ENCODE measurements around the gene ALOXE3. TPM values are rescaled to one million over a fixed set of nuclear protein-coding genes. Genes with fewer than 3 reads are reported as not detected.

Gene ALOXE3
- total and polyA plus RNA-seq, 2 donors: 1.2 TPM; not detected in 1

- DNase-seq (ENCODE audit: low read depth in 6 of 9, low spot score in 9 of 9): peak; percentile 84 to 96 (median 92)
- H3K9me3 ChIP-seq (ENCODE audit: control insufficient read depth in 2 of 2, insufficient read depth in 1 of 2, low read length in 1 of 2): no peaks in the 10 kb centered on the region
- peaks cover 15 to 24% of the 10 kb centered on the region in 2 donors for H3K4me1 ChIP-seq (ENCODE audit: control insufficient read depth in 2 of 2, insufficient read depth in 2 of 2, low read length in 2 of 2)
- H3K27me3 ChIP-seq (ENCODE audit: control insufficient read depth in 2 of 2, insufficient read depth in 1 of 2, low read length in 1 of 2): peaks cover 4 to 29% of the 10 kb centered on the region in 2 donors
- under 1% methylated on average over 46 of the region's 46 CpGs for WGBS
- H3K27ac ChIP-seq (ENCODE audit: low read depth in 1 of 2, low read length in 1 of 2): peak overlapping the region; percentile 92
- peaks cover 32 to 42% of the 10 kb centered on the region in 2 donors for H3K36me3 ChIP-seq (ENCODE audit: control insufficient read depth in 2 of 2, insufficient read depth in 2 of 2, low read length in 1 of 2)
- peak overlapping the region; percentile 44 to 45 for H3K4me3 ChIP-seq (ENCODE audit: low read length in 2 of 2)
Observed at GRCh38 chr17:8138672-8139371, 20.5 kb upstream of the ALOXE3 start.

- peaks cover 4 to 34% of the 10 kb centered on the region in 2 donors for H3K27me3 ChIP-seq (ENCODE audit: control insufficient read depth in 2 of 2, insufficient read depth in 1 of 2, low read length in 1 of 2)
- peaks cover 27 to 37% of the 10 kb centered on the region in 2 donors for H3K36me3 ChIP-seq (ENCODE audit: control insufficient read depth in 2 of 2, insufficient read depth in 2 of 2, low read length in 1 of 2)
- no peaks in the 10 kb centered on the region for H3K9me3 ChIP-seq (ENCODE audit: control insufficient read depth in 2 of 2, insufficient read depth in 1 of 2, low read length in 1 of 2)
- no peak for DNase-seq (ENCODE audit: low read depth in 6 of 9, low spot score in 9 of 9)
- peak overlapping the region; percentile 44 to 45 for H3K4me3 ChIP-seq (ENCODE audit: low read length in 2 of 2)
- WGBS: 1% methylated on average over 7 of the region's 7 CpGs
- H3K27ac ChIP-seq (ENCODE audit: low read depth in 1 of 2, low read length in 1 of 2): peak overlapping the region; percentile 26 to 92
- H3K4me1 ChIP-seq (ENCODE audit: control insufficient read depth in 2 of 2, insufficient read depth in 2 of 2, low read length in 2 of 2): peaks cover 15 to 24% of the 10 kb centered on the region in 2 donors
Observed at GRCh38 chr17:8138374-8138671, 20.0 kb upstream of the ALOXE3 start.

GRCh38 chr17:8137645-8138373, 19.5 kb upstream of the ALOXE3 start:
- H3K4me1 ChIP-seq (ENCODE audit: control insufficient read depth in 2 of 2, insufficient read depth in 2 of 2, low read length in 2 of 2): peaks cover 15 to 24% of the 10 kb centered on the region in 2 donors
- peaks cover 24 to 32% of the 10 kb centered on the region in 2 donors for H3K36me3 ChIP-seq (ENCODE audit: control insufficient read depth in 2 of 2, insufficient read depth in 2 of 2, low read length in 1 of 2)
- no peaks in the 10 kb centered on the region for H3K9me3 ChIP-seq (ENCODE audit: control insufficient read depth in 2 of 2, insufficient read depth in 1 of 2, low read length in 1 of 2)
- peak overlapping the region; percentile 44 to 45 for H3K4me3 ChIP-seq (ENCODE audit: low read length in 2 of 2)
- DNase-seq (ENCODE audit: low read depth in 6 of 9, low spot score in 9 of 9): no peak
- 26% methylated on average over 21 of the region's 21 CpGs for WGBS
- peak overlapping the region; percentile 26 to 92 for H3K27ac ChIP-seq (ENCODE audit: low read depth in 1 of 2, low read length in 1 of 2)
- peaks cover 4 to 36% of the 10 kb centered on the region in 2 donors for H3K27me3 ChIP-seq (ENCODE audit: control insufficient read depth in 2 of 2, insufficient read depth in 1 of 2, low read length in 1 of 2)

GRCh38 chr17:8133941-8134340, 15.6 kb upstream of the ALOXE3 start:
- no peaks in the 10 kb centered on the region for H3K36me3 ChIP-seq (ENCODE audit: control insufficient read depth in 2 of 2, insufficient read depth in 2 of 2, low read length in 1 of 2)

GRCh38 chr17:8133399-8133798, 15.1 kb upstream of the ALOXE3 start:
- Histone ChIP-seq H3K27me3 (ENCODE audit: control insufficient read depth in 2 of 2, insufficient read depth in 1 of 2, low read length in 1 of 2) (peaks cover 6 to 73% of the 10 kb centered on the region in 2 donors), H3K4me1 (ENCODE audit: control insufficient read depth in 2 of 2, insufficient read depth in 2 of 2, low read length in 2 of 2) (peaks cover 9 to 10% of the 10 kb centered on the region in 2 donors), H3K27ac (ENCODE audit: low read depth in 1 of 2, low read length in 1 of 2) (no peak overlapping the region), H3K9me3 (ENCODE audit: control insufficient read depth in 2 of 2, insufficient read depth in 1 of 2, low read length in 1 of 2) (no peaks in the 10 kb centered on the region), H3K4me3 (ENCODE audit: low read length in 2 of 2) (no peak overlapping the region), H3K36me3 (ENCODE audit: control insufficient read depth in 2 of 2, insufficient read depth in 2 of 2, low read length in 1 of 2) (no peaks in the 10 kb centered on the region)
- WGBS: 95% methylated on average over 12 of the region's 12 CpGs
- DNase-seq (ENCODE audit: low read depth in 6 of 9, low spot score in 9 of 9): no peak

More at GRCh38 chr17:8133941-8134340, 15.6 kb upstream of the ALOXE3 start:
- Histone ChIP-seq H3K4me3 (ENCODE audit: low read length in 2 of 2) (no peak overlapping the region), H3K4me1 (ENCODE audit: control insufficient read depth in 2 of 2, insufficient read depth in 2 of 2, low read length in 2 of 2) (peaks cover 13 to 14% of the 10 kb centered on the region in 2 donors), H3K27me3 (ENCODE audit: control insufficient read depth in 2 of 2, insufficient read depth in 1 of 2, low read length in 1 of 2) (peaks cover 4 to 67% of the 10 kb centered on the region in 2 donors), H3K27ac (ENCODE audit: low read depth in 1 of 2, low read length in 1 of 2) (no peak overlapping the region), H3K9me3 (ENCODE audit: control insufficient read depth in 2 of 2, insufficient read depth in 1 of 2, low read length in 1 of 2) (no peaks in the 10 kb centered on the region)
- 94% methylated on average over 4 of the region's 4 CpGs for WGBS
- DNase-seq (ENCODE audit: low read depth in 6 of 9, low spot score in 9 of 9): no peak

GRCh38 chr17:8131844-8132441, 13.6 kb upstream of the ALOXE3 start:
- no peak for DNase-seq (ENCODE audit: low read depth in 6 of 9, low spot score in 9 of 9)
- peaks cover 11 to 75% of the 10 kb centered on the region in 2 donors for H3K27me3 ChIP-seq (ENCODE audit: control insufficient read depth in 2 of 2, insufficient read depth in 1 of 2, low read length in 1 of 2)
- H3K4me3 ChIP-seq (ENCODE audit: low read length in 2 of 2): no peak overlapping the region
- no peaks in the 10 kb centered on the region for H3K36me3 ChIP-seq (ENCODE audit: control insufficient read depth in 2 of 2, insufficient read depth in 2 of 2, low read length in 1 of 2)
- H3K9me3 ChIP-seq (ENCODE audit: control insufficient read depth in 2 of 2, insufficient read depth in 1 of 2, low read length in 1 of 2): no peaks in the 10 kb centered on the region
- peaks cover 0 to 4% of the 10 kb centered on the region in 2 donors for H3K4me1 ChIP-seq (ENCODE audit: control insufficient read depth in 2 of 2, insufficient read depth in 2 of 2, low read length in 2 of 2)
- no peak overlapping the region for H3K27ac ChIP-seq (ENCODE audit: low read depth in 1 of 2, low read length in 1 of 2)
- 90% methylated on average over 3 of the region's 3 CpGs for WGBS

- Histone ChIP-seq H3K4me1 (ENCODE audit: control insufficient read depth in 2 of 2, insufficient read depth in 2 of 2, low read length in 2 of 2) (peaks cover 16 to 40% of the 10 kb centered on the region in 2 donors), H3K36me3 (ENCODE audit: control insufficient read depth in 2 of 2, insufficient read depth in 2 of 2, low read length in 1 of 2) (no peaks in the 10 kb centered on the region), H3K27ac (ENCODE audit: low read depth in 1 of 2, low read length in 1 of 2) (no peak overlapping the region), H3K4me3 (ENCODE audit: low read length in 2 of 2) (no peak overlapping the region), H3K9me3 (ENCODE audit: control insufficient read depth in 2 of 2, insufficient read depth in 1 of 2, low read length in 1 of 2) (peaks cover 0 to 13% of the 10 kb centered on the region in 2 donors), H3K27me3 (ENCODE audit: control insufficient read depth in 2 of 2, insufficient read depth in 1 of 2, low read length in 1 of 2) (peaks cover 37 to 89% of the 10 kb centered on the region in 2 donors)
- no peak for DNase-seq (ENCODE audit: low read depth in 6 of 9, low spot score in 9 of 9)
- WGBS: 93% methylated on average over 14 of the region's 14 CpGs
Observed at GRCh38 chr17:8128125-8128784, 9.9 kb upstream of the ALOXE3 start.

GRCh38 chr17:8126491-8127066, 8.3 kb upstream of the ALOXE3 start:
- H3K27me3 ChIP-seq (ENCODE audit: control insufficient read depth in 2 of 2, insufficient read depth in 1 of 2, low read length in 1 of 2): peaks cover 53 to 97% of the 10 kb centered on the region in 2 donors
- peak overlapping the region in 1 of 2 donors; percentile 4 for H3K27ac ChIP-seq (ENCODE audit: low read depth in 1 of 2, low read length in 1 of 2)
- under 1% methylated on average over 45 of the region's 45 CpGs for WGBS
- H3K36me3 ChIP-seq (ENCODE audit: control insufficient read depth in 2 of 2, insufficient read depth in 2 of 2, low read length in 1 of 2): no peaks in the 10 kb centered on the region
- peak in 1 of 9 donors; percentile 55 for DNase-seq (ENCODE audit: low read depth in 6 of 9, low spot score in 9 of 9)
- H3K9me3 ChIP-seq (ENCODE audit: control insufficient read depth in 2 of 2, insufficient read depth in 1 of 2, low read length in 1 of 2): peaks cover 0 to 13% of the 10 kb centered on the region in 2 donors
- peaks cover 24 to 56% of the 10 kb centered on the region in 2 donors for H3K4me1 ChIP-seq (ENCODE audit: control insufficient read depth in 2 of 2, insufficient read depth in 2 of 2, low read length in 2 of 2)
- H3K4me3 ChIP-seq (ENCODE audit: low read length in 2 of 2): peak overlapping the region; percentile 44 to 52
